ENCODE measurements around the gene MRPS25. TPM values are rescaled to one million over a fixed set of nuclear protein-coding genes. Genes with fewer than 3 reads are reported as not detected.

The MRPS25 gene
- total RNA-seq, 6 experiments from 2014 or later: 31.4 to 45.2 (median 33.4) TPM

GRCh38 chr3:15033103-15033502, 32.0 kb downstream of the MRPS25 start:
- no peak for DNase-seq
- Mint-ChIP-seq H3K4me1 (ENCODE audit: low read depth) (no peaks in the 10 kb centered on the region), H3K36me3 (ENCODE audit: low read depth) (peaks cover 11% of the 10 kb centered on the region; the same call in 1 of the 2 replicates), H3K27ac (no peak overlapping the region; the same call in 1 of the 2 replicates), H3K27me3 (ENCODE audit: insufficient read depth) (no peaks in the 10 kb centered on the region; the same call in 1 of the 2 replicates), H3K9me3 (no peaks in the 10 kb centered on the region), H3K4me3 (no peak overlapping the region)
- no peak for TF ChIP-seq CTCF (IDR thresholded peaks at IDR 0.05)

- no peak overlapping the region for H3K27ac Mint-ChIP-seq
- no peaks in the 10 kb centered on the region for H3K4me1 Mint-ChIP-seq (ENCODE audit: low read depth)
- H3K9me3 Mint-ChIP-seq: no peaks in the 10 kb centered on the region
- H3K27me3 Mint-ChIP-seq (ENCODE audit: insufficient read depth): no peaks in the 10 kb centered on the region; the same call in 1 of the 2 replicates
- no peak overlapping the region for H3K4me3 Mint-ChIP-seq
- no peak for DNase-seq
- peaks cover 11% of the 10 kb centered on the region; the same call in 1 of the 2 replicates for H3K36me3 Mint-ChIP-seq (ENCODE audit: low read depth)
- no peak for TF ChIP-seq CTCF (IDR thresholded peaks at IDR 0.05)
These were observed 32.5 kb downstream of the MRPS25 start for GRCh38 chr3:15032650-15033049.

GRCh38 chr3:15029625-15030024, 35.5 kb downstream of the MRPS25 start:
- peaks cover 15% of the 10 kb centered on the region; the same call in 1 of the 2 replicates for H3K36me3 Mint-ChIP-seq (ENCODE audit: low read depth)
- DNase-seq: no peak
- H3K9me3 Mint-ChIP-seq: no peaks in the 10 kb centered on the region
- no peaks in the 10 kb centered on the region; the same call in 1 of the 2 replicates for H3K27me3 Mint-ChIP-seq (ENCODE audit: insufficient read depth)
- no peak overlapping the region for H3K4me3 Mint-ChIP-seq
- H3K4me1 Mint-ChIP-seq (ENCODE audit: low read depth): peaks cover 6% of the 10 kb centered on the region; the same call in 1 of the 2 replicates
- H3K27ac Mint-ChIP-seq: no peak overlapping the region
- TF ChIP-seq CTCF (IDR thresholded peaks at IDR 0.05): no peak

GRCh38 chr3:15023719-15024118, 41.4 kb downstream of the MRPS25 start:
- no peak for DNase-seq
- H3K9me3 Mint-ChIP-seq: no peaks in the 10 kb centered on the region
- H3K27ac Mint-ChIP-seq: no peak overlapping the region
- peaks cover 4% of the 10 kb centered on the region; the same call in 1 of the 2 replicates for H3K36me3 Mint-ChIP-seq (ENCODE audit: low read depth)
- H3K27me3 Mint-ChIP-seq (ENCODE audit: insufficient read depth): no peaks in the 10 kb centered on the region; the same call in 1 of the 2 replicates
- TF ChIP-seq CTCF (IDR thresholded peaks at IDR 0.05): no peak
- no peak overlapping the region for H3K4me3 Mint-ChIP-seq
- H3K4me1 Mint-ChIP-seq (ENCODE audit: low read depth): peaks cover 6% of the 10 kb centered on the region; the same call in 1 of the 2 replicates

- H3K27ac Mint-ChIP-seq: no peak overlapping the region
- H3K27me3 Mint-ChIP-seq (ENCODE audit: insufficient read depth): no peaks in the 10 kb centered on the region; the same call in 1 of the 2 replicates
These were observed 41.9 kb downstream of the MRPS25 start for GRCh38 chr3:15023249-15023648.

More at GRCh38 chr3:15023249-15023648, 41.9 kb downstream of the MRPS25 start:
- Mint-ChIP-seq H3K4me1 (ENCODE audit: low read depth) (peaks cover 6% of the 10 kb centered on the region; the same call in 1 of the 2 replicates), H3K9me3 (no peaks in the 10 kb centered on the region), H3K36me3 (ENCODE audit: low read depth) (peaks cover 4% of the 10 kb centered on the region; the same call in 1 of the 2 replicates), H3K4me3 (no peak overlapping the region)
- TF ChIP-seq CTCF (IDR thresholded peaks at IDR 0.05): no peak
- no peak for DNase-seq
